ENCODE data around the gene CDH26. TPM values are rescaled to one million over a fixed set of nuclear protein-coding genes. Genes with fewer than 3 reads are reported as not detected.

CDH26 gene
- total RNA-seq, 2 experiments from 2014 or later: 0.19 to 0.36 TPM

GRCh38 chr20:59933849-59934585, 24.2 kb upstream of the CDH26 start:
- DNase-seq (ENCODE audit: low spot score): no peak
- TF ChIP-seq, protein P1, sequence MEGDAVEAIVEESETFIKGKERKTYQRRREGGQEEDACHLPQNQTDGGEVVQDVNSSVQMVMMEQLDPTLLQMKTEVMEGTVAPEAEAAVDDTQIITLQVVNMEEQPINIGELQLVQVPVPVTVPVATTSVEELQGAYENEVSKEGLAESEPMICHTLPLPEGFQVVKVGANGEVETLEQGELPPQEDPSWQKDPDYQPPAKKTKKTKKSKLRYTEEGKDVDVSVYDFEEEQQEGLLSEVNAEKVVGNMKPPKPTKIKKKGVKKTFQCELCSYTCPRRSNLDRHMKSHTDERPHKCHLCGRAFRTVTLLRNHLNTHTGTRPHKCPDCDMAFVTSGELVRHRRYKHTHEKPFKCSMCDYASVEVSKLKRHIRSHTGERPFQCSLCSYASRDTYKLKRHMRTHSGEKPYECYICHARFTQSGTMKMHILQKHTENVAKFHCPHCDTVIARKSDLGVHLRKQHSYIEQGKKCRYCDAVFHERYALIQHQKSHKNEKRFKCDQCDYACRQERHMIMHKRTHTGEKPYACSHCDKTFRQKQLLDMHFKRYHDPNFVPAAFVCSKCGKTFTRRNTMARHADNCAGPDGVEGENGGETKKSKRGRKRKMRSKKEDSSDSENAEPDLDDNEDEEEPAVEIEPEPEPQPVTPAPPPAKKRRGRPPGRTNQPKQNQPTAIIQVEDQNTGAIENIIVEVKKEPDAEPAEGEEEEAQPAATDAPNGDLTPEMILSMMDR (conservative IDR thresholded peaks at IDR 0.05; ENCODE audit: low read length): peak; percentile 63
- no peak for TF ChIP-seq EZH2phosphoT487 (IDR thresholded peaks at IDR 0.05; ENCODE audit: borderline replicate concordance, low read depth, low read length)
- Histone ChIP-seq H4K20me1 (ENCODE audit: insufficient read depth, low read length) (no peaks in the 10 kb centered on the region; the same call in 1 of the 2 replicates), H3K36me3 (ENCODE audit: insufficient read depth, low read length) (no peaks in the 10 kb centered on the region), H3K27ac (ENCODE audit: low read depth, low read length, poor library complexity, severe bottlenecking) (no peak overlapping the region), H3K4me3 (ENCODE audit: low read depth, low read length, poor library complexity, severe bottlenecking) (no peak overlapping the region), H3K4me2 (ENCODE audit: low read length) (no peak overlapping the region), H2AFZ (ENCODE audit: low read length) (no peak overlapping the region), H3K9me3 (ENCODE audit: low read length) (no peaks in the 10 kb centered on the region), H3K4me1 (ENCODE audit: insufficient read depth, low read length, poor library complexity, severe bottlenecking) (peaks cover 17% of the 10 kb centered on the region), H3K79me2 (ENCODE audit: insufficient read depth, low read depth, low read length) (no peaks in the 10 kb centered on the region), H3K9me2 (ENCODE audit: insufficient read depth, low read length) (no peaks in the 10 kb centered on the region)
- CTCF ChIA-PET (ENCODE audit: unreplicated experiment): no interaction called here
- BruUV-seq (replicated peaks): no TSS peak
- POLR2A ChIA-PET: interaction anchor here (1.4 kb wide), 1 partner anchor 37 kb away, joined by 3 read pairs; no protein-coding TSS in a partner anchor
- intact Hi-C loops (cut with micrococcal nuclease; ENCODE audit: unreplicated experiment): no loop called here

DNA sequence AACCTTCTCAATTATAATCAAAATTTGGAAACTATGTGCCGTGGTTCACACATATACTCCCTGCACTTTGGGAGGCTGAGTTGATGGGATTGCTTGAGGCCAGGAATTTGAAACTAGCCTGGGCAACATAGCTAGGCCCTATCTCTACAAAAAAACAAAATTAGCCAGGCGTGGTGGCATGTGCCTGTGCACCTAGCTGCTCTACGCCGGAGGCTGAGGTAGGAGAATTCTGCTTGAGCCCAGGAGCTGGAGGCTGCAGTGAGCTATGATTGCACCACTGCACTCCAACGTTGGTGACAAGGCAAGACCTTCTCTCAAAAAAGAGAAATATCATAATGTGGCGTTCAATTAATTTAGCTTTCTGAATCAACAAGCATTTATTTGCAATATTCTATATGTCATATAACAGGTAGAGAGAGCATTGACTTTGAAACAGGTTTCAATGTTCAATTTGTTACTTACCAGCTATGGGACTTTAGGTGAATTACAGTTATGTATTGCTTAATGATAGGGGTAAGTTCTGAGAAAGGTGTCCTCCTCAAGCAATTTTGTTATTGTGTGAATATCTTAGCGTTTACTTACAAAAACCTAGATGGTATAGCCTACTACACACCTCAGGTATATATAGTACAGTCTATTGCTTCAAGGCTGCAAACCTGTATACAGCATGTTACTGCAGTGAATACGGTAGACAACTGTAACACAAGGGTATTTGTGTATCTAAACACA, 22.6 kb upstream of the CDH26 start:
- DNase-seq (ENCODE audit: low spot score): no peak
- ChIA-PET POLR2A (interaction anchor here (1.0 to 1.4 kb wide), 2 partner anchors 13 to 38 kb away, joined by 3 to 7 read pairs; no protein-coding TSS in a partner anchor), CTCF (ENCODE audit: unreplicated experiment) (no interaction called here)
- TF ChIP-seq, protein P1 (conservative IDR thresholded peaks at IDR 0.05; ENCODE audit: low read length): no peak
- no peak for TF ChIP-seq EZH2phosphoT487 (IDR thresholded peaks at IDR 0.05; ENCODE audit: borderline replicate concordance, low read depth, low read length)
- Histone ChIP-seq H3K9me3 (ENCODE audit: low read length) (no peaks in the 10 kb centered on the region), H3K4me1 (ENCODE audit: insufficient read depth, low read length, poor library complexity, severe bottlenecking) (peaks cover 17% of the 10 kb centered on the region), H3K9me2 (ENCODE audit: insufficient read depth, low read length) (no peaks in the 10 kb centered on the region), H3K79me2 (ENCODE audit: insufficient read depth, low read depth, low read length) (no peaks in the 10 kb centered on the region), H4K20me1 (ENCODE audit: insufficient read depth, low read length) (no peaks in the 10 kb centered on the region; the same call in 1 of the 2 replicates), H3K27ac (ENCODE audit: low read depth, low read length, poor library complexity, severe bottlenecking) (no peak overlapping the region), H3K4me2 (ENCODE audit: low read length) (no peak overlapping the region), H3K4me3 (ENCODE audit: low read depth, low read length, poor library complexity, severe bottlenecking) (no peak overlapping the region), H3K36me3 (ENCODE audit: insufficient read depth, low read length) (no peaks in the 10 kb centered on the region), H2AFZ (ENCODE audit: low read length) (no peak overlapping the region)
- no TSS peak for BruUV-seq (replicated peaks)
- intact Hi-C loops (cut with micrococcal nuclease; ENCODE audit: unreplicated experiment): no loop called here

All from OCI-LY7 (cell line).